ENCODE data around the gene LMAN1. TPM values are rescaled to one million over a fixed set of nuclear protein-coding genes. Genes with fewer than 3 reads are reported as not detected.

LMAN1 gene
- total and polyA plus RNA-seq, 4 donors: 77.2 to 265 (median 98.6) TPM

DNA sequence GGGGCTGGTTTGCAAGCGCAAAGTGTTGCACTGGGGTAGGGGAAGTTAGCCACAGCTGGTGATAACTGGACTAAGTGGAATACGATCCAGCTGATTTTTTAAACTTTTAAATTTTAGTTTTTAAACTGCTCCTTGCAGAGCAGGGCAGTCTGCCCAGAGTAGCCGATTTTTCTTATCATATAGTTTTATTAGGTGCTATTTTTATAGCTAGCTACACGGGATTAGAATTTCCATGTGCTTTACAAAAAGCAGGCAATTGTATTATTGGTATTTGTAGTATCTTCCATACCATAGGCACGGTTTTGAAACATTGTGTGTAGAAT, 50.2 kb downstream of the LMAN1 start:
- H3K4me3 ChIP-seq (ENCODE audit: low read depth in 1 of 3, low read length in 3 of 3): peak overlapping the region in 1 of 3 donors; percentile 39
- 34% methylated on average over 5 of the region's 5 CpGs for WGBS
- peaks cover 0 to 6% (median 2%) of the 10 kb centered on the region in 4 donors for H3K27me3 ChIP-seq (ENCODE audit: control insufficient read depth in 4 of 4, insufficient read depth in 4 of 4, low read length in 3 of 4)

DNA sequence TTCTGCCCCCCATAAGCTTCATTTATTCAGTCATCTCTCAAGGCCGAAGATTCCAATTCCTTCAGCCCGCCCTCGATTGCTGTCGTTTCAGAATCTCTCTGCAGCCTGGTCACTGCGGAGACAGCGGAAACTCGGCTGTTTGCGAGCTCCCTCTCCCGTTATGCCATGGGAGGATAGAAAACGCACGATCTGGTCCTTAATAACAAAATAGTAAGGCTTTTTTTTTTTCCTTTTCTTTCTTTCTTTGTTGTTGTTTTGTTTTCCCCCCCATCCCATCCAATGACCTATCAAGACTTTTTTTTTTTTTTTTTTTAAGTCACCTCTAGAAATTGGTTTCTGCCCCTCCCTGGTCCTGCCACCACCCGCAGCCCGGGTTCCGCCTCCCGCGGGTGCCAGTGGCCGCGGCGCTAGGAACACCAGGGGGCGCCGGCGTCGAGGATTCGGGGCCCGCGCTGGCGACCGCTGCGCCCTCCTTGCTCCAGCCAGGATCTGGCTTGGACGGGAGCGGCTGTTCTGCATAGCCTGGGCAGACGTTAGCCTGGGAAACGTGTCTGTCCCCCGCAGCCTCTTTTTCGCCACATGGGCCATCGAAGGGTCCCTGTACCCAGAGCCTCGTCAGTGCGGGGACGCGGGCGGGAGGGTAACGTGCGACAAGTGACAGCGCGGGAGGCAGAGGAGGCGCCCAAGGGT, 50.7 kb downstream of the LMAN1 start:
- WGBS: 4% methylated on average over 46 of the region's 46 CpGs
- Histone ChIP-seq H3K36me3 (ENCODE audit: control insufficient read depth in 4 of 4, insufficient read depth in 3 of 4, low read depth in 1 of 4, low read length in 3 of 4) (no peaks in the 10 kb centered on the region), H3K9me3 (ENCODE audit: control insufficient read depth in 4 of 4, low read length in 3 of 4) (no peaks in the 10 kb centered on the region), H3K9ac (ENCODE audit: low read depth in 1 of 2, low read length in 2 of 2) (no peak overlapping the region), H3K4me1 (ENCODE audit: control insufficient read depth in 4 of 4, insufficient read depth in 4 of 4, low read length in 3 of 4) (peaks cover 2 to 6% (median 3%) of the 10 kb centered on the region in 4 donors), H3K27me3 (ENCODE audit: control insufficient read depth in 4 of 4, insufficient read depth in 4 of 4, low read length in 3 of 4) (peaks cover 0 to 6% (median 2%) of the 10 kb centered on the region in 4 donors), H3K4me3 (ENCODE audit: low read depth in 1 of 3, low read length in 3 of 3) (peak overlapping the region in 1 of 3 donors; percentile 39), H3K27ac (ENCODE audit: low read depth in 1 of 2, low read length in 2 of 2) (no peak overlapping the region)
- peak; percentile 77 for DNase-seq (ENCODE audit: low spot score)
- no peak for TF ChIP-seq TAF1 (conservative IDR thresholded peaks at IDR 0.05)
- TF ChIP-seq, protein P1, sequence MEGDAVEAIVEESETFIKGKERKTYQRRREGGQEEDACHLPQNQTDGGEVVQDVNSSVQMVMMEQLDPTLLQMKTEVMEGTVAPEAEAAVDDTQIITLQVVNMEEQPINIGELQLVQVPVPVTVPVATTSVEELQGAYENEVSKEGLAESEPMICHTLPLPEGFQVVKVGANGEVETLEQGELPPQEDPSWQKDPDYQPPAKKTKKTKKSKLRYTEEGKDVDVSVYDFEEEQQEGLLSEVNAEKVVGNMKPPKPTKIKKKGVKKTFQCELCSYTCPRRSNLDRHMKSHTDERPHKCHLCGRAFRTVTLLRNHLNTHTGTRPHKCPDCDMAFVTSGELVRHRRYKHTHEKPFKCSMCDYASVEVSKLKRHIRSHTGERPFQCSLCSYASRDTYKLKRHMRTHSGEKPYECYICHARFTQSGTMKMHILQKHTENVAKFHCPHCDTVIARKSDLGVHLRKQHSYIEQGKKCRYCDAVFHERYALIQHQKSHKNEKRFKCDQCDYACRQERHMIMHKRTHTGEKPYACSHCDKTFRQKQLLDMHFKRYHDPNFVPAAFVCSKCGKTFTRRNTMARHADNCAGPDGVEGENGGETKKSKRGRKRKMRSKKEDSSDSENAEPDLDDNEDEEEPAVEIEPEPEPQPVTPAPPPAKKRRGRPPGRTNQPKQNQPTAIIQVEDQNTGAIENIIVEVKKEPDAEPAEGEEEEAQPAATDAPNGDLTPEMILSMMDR (IDR thresholded peaks at IDR 0.05; ENCODE audit: low read depth, low read length, missing input control): peak; percentile 72
- TF ChIP-seq JUND (IDR thresholded peaks at IDR 0.05): no peak
- peak; percentile 80 to 87 for TF ChIP-seq RAD21 (IDR thresholded peaks at IDR 0.05)
- TF ChIP-seq, protein P2, sequence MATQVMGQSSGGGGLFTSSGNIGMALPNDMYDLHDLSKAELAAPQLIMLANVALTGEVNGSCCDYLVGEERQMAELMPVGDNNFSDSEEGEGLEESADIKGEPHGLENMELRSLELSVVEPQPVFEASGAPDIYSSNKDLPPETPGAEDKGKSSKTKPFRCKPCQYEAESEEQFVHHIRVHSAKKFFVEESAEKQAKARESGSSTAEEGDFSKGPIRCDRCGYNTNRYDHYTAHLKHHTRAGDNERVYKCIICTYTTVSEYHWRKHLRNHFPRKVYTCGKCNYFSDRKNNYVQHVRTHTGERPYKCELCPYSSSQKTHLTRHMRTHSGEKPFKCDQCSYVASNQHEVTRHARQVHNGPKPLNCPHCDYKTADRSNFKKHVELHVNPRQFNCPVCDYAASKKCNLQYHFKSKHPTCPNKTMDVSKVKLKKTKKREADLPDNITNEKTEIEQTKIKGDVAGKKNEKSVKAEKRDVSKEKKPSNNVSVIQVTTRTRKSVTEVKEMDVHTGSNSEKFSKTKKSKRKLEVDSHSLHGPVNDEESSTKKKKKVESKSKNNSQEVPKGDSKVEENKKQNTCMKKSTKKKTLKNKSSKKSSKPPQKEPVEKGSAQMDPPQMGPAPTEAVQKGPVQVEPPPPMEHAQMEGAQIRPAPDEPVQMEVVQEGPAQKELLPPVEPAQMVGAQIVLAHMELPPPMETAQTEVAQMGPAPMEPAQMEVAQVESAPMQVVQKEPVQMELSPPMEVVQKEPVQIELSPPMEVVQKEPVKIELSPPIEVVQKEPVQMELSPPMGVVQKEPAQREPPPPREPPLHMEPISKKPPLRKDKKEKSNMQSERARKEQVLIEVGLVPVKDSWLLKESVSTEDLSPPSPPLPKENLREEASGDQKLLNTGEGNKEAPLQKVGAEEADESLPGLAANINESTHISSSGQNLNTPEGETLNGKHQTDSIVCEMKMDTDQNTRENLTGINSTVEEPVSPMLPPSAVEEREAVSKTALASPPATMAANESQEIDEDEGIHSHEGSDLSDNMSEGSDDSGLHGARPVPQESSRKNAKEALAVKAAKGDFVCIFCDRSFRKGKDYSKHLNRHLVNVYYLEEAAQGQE (IDR thresholded peaks at IDR 0.05): no peak
- TF ChIP-seq SP1 (IDR thresholded peaks at IDR 0.05): no peak
- no peak for TF ChIP-seq FOXA2 (IDR thresholded peaks at IDR 0.05)

More for the DNA sequence above, 50.2 kb downstream of the LMAN1 start:
- no peak for DNase-seq (ENCODE audit: low spot score)
- no peak overlapping the region for H3K27ac ChIP-seq (ENCODE audit: low read depth in 1 of 2, low read length in 2 of 2)
- no peaks in the 10 kb centered on the region for H3K36me3 ChIP-seq (ENCODE audit: control insufficient read depth in 4 of 4, insufficient read depth in 3 of 4, low read depth in 1 of 4, low read length in 3 of 4)
- TF ChIP-seq RAD21 (IDR thresholded peaks at IDR 0.05) (no peak), HNF4G (IDR thresholded peaks at IDR 0.05) (no peak), TAF1 (conservative IDR thresholded peaks at IDR 0.05) (no peak), NR2F2 (IDR thresholded peaks at IDR 0.05) (no peak), YY1 (IDR thresholded peaks at IDR 0.05) (no peak), FOXA1 (IDR thresholded peaks at IDR 0.05) (no peak), GABPA (IDR thresholded peaks at IDR 0.05 in 1 of 2, conservative IDR thresholded peaks at IDR 0.05 in 1 of 2) (no peak), HNF4A (conservative IDR thresholded peaks at IDR 0.05) (no peak)
- TF ChIP-seq, protein P3, sequence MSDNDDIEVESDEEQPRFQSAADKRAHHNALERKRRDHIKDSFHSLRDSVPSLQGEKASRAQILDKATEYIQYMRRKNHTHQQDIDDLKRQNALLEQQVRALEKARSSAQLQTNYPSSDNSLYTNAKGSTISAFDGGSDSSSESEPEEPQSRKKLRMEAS (IDR thresholded peaks at IDR 0.05): no peak
- no peak overlapping the region for H3K9ac ChIP-seq (ENCODE audit: low read depth in 1 of 2, low read length in 2 of 2)
- peaks cover 2 to 6% (median 3%) of the 10 kb centered on the region in 4 donors for H3K4me1 ChIP-seq (ENCODE audit: control insufficient read depth in 4 of 4, insufficient read depth in 4 of 4, low read length in 3 of 4)
- no peaks in the 10 kb centered on the region for H3K9me3 ChIP-seq (ENCODE audit: control insufficient read depth in 4 of 4, low read length in 3 of 4)
